GM18907 (cell line): ENCODE data around the gene ATG2B.

Experiments
- ATAC-seq: cut with Tn5 transposase; IDR thresholded peaks from one replicate; pipeline ENCODE4 v1.9.1; 2021; ENCODE audit warnings: mild to moderate bottlenecking, moderate library complexity; ENCODE audit not compliant: unreplicated experiment

The ATG2B gene, protein sequence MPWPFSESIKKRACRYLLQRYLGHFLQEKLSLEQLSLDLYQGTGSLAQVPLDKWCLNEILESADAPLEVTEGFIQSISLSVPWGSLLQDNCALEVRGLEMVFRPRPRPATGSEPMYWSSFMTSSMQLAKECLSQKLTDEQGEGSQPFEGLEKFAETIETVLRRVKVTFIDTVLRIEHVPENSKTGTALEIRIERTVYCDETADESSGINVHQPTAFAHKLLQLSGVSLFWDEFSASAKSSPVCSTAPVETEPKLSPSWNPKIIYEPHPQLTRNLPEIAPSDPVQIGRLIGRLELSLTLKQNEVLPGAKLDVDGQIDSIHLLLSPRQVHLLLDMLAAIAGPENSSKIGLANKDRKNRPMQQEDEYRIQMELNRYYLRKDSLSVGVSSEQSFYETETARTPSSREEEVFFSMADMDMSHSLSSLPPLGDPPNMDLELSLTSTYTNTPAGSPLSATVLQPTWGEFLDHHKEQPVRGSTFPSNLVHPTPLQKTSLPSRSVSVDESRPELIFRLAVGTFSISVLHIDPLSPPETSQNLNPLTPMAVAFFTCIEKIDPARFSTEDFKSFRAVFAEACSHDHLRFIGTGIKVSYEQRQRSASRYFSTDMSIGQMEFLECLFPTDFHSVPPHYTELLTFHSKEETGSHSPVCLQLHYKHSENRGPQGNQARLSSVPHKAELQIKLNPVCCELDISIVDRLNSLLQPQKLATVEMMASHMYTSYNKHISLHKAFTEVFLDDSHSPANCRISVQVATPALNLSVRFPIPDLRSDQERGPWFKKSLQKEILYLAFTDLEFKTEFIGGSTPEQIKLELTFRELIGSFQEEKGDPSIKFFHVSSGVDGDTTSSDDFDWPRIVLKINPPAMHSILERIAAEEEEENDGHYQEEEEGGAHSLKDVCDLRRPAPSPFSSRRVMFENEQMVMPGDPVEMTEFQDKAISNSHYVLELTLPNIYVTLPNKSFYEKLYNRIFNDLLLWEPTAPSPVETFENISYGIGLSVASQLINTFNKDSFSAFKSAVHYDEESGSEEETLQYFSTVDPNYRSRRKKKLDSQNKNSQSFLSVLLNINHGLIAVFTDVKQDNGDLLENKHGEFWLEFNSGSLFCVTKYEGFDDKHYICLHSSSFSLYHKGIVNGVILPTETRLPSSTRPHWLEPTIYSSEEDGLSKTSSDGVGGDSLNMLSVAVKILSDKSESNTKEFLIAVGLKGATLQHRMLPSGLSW (N-terminal part only)

GRCh38 chr14:96362965-96363750 is at the start of gene ATG2B, which contains the start of gene GSKIP:
Gene ATG2B, minus strand, starts transcription at chr14:96363341. Its CDS starts 365 bp downstream, at chr14:96362976.
Gene GSKIP, plus strand, starts transcription at chr14:96363526. Its CDS starts 18,722 bp downstream, at chr14:96382248.
- peak; percentile 74 for ATAC-seq

DNA sequence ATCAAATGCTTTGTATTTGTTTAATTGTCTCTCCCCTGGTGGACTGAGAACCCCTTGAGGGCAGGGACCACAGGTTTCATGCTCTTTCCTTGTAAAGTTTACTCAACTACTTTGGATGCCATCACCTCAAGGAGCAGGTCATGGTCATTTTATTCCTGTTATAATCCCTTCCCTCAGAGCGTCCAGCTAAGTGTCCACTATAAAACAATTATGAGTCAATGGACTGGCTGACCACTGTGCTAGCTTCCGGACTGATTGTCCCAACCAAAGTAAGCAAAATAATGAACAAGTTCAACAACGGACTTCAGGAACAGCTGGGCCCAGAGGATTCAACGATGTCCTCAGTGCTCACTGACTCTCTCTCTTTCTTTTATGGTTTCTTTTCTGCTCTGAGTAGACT is 47.0 kb upstream of the ATG2B start:
- ATAC-seq = no peak

DNA sequence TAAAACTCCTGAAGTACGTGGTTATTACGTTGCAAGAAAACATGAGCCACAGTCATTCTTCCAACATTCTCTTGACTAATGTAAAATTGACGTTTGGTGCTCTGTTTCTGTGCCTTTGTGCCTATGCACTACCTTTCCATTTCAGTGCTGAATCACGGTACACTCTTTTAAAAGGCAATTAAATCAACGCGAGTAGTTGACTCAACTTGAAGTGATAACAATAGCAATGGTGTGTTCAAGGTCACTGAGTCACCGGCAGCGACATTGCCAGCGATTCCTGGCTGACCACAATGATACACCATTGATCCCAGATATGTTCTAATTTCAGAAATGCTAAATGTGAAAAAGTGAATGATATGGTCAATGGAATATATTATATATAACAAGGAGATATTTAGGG is 46.6 kb upstream of the ATG2B start:
- ATAC-seq = no peak

GRCh38 chr14:96408608-96409007 is 45.5 kb upstream of the ATG2B start:
- no peak for ATAC-seq

DNA sequence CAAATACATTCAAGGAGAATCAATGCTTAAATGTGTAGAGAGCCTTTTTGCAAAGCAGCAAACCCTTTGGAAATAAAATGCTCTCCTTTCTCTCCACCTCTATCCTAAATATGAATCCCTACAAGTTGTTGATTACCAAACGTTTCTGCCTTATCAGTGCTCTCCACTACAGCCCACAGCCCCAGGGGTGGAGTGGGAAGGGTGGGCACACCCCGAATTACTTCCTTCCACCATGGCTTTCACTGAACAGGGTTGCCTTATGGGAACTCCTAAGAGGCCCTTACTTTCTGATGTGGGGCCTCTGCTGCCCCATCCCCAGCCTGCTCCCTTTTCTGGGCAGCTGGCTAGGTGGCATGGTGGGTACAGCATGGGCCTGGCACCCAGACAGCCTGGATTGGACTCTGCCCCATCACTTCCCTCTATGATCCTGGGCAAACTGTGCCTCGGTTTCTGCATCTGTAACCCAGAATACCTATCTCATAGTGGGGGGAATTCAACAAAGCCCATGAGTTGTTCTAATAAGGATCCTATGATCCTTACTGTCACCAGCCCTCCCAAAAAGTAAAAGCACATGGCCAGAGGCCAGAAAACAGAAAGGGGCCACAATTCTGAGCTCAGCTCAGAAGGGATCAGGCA is 44.9 kb upstream of the ATG2B start:
- no peak for ATAC-seq

DNA sequence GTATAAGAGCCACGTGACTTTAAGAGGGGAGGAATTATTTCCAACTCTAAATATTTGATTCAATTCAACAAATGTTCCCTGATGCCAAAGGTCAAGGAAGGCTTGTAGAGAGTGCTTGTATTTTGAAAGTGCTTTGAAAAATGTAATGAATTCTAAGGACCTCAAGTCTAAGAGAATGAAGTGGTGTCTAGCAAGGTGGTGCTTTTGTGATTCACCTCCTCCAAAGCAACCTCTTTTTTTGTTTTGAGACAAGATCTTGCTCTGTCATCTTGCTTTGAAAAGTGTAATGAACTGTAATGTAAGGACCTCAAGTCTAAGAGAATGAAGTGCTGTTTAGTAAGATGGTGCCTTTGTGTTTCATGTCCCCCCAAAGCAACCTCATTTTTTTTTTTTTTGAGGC is 42.5 kb upstream of the ATG2B start:
- no peak for ATAC-seq

DNA sequence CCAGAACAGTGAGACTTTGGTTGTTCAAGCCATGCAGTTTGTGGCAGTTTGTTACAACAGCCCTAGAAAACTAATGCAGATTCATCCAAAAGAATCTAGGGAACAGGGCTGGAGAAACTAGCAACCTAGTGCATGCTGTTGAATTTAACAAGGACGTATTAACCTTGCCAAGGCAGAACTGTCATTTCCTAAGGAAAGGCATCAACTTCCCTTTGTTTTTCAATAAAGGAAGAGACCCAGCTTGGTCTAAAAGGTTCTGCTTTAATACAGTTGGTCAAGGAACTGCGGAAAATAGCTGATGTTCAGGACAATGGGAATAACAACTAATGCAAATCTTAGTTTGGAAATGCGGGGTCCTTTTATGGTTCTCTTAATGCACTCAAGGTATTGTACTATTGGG is 40.3 kb upstream of the ATG2B start:
- ATAC-seq = no peak

DNA sequence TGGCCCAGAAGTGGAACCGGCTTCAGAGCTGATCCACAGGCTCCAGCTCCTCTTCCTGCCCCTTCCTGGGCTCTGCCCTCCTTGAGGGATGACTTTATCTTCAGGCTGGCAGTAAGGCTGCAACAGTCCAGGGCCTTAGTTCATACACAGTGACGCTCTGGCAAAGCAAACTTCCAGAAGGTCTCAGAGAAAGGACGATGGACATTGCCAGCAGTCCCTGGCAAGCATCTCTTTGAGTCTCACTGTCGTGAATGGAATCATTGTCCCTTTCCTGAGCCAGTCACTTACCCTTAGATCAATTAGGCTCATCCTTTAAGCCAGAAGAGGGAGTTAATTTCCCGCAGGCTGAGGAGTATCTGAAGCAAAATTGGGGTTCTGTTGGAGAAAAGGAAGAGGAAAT is 37.4 kb upstream of the ATG2B start:
- ATAC-seq = no peak

DNA sequence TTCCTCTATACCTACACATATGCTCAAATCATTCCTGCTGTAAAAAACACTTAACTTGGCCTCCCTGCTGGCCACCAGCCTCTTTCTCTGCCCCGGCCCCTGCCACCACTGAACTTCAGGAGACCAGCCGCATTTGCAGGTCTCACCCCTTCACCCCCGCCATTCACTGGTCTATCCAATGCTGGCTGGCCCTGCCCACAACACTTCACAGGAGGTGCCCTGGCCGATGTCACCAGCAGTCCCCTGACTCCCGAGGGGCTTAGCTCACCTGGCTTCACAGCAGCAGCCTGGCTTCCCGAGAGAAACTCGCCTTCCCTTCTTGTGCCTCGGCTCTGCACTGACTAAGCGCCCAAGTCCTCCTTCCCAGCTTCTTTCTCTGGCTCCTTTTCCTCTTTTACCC is 36.3 kb upstream of the ATG2B start:
- no peak for ATAC-seq

GRCh38 chr14:96398921-96399320 is 35.8 kb upstream of the ATG2B start:
- no peak for ATAC-seq

GRCh38 chr14:96398432-96398831 is 35.3 kb upstream of the ATG2B start:
- no peak for ATAC-seq

DNA sequence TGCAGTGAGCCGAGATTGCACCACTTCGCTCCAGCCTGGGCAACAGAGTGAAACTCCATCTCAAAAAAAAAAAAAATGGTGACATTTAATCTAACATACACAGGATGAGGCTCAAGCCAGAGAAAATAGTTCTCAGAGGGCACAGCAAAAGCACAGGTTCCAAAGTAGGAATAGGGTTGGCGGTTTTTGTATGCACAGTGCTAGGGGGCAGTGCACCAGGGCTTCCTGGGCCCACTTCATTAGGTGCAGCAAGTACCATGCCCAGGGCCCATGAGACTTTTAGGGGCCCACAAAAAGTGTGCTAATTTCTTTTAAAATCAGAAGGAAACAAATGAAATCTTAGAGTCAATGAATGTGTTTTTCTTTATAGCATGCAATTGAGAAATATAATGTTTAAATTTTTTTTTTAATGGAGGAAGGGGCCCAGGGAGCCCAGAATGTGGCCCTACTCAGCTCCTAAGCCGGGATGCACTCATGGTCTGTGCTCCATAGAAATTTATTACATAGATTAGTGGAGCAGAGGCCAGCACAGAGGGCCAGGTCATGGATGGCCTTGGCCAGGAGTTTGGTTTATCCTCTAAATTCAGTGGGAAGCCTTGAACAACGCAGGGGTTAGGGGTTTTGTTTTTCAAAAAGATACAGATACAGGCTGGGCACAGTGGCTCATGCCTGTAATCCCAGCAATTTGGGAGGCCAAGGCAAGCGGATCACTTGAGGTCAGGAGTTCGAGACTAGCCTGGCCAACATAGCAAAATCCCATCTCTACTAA is 31.1 kb upstream of the ATG2B start:
- no peak for ATAC-seq

GRCh38 chr14:96393071-96393691 is 30.0 kb upstream of the ATG2B start:
- ATAC-seq = no peak

DNA sequence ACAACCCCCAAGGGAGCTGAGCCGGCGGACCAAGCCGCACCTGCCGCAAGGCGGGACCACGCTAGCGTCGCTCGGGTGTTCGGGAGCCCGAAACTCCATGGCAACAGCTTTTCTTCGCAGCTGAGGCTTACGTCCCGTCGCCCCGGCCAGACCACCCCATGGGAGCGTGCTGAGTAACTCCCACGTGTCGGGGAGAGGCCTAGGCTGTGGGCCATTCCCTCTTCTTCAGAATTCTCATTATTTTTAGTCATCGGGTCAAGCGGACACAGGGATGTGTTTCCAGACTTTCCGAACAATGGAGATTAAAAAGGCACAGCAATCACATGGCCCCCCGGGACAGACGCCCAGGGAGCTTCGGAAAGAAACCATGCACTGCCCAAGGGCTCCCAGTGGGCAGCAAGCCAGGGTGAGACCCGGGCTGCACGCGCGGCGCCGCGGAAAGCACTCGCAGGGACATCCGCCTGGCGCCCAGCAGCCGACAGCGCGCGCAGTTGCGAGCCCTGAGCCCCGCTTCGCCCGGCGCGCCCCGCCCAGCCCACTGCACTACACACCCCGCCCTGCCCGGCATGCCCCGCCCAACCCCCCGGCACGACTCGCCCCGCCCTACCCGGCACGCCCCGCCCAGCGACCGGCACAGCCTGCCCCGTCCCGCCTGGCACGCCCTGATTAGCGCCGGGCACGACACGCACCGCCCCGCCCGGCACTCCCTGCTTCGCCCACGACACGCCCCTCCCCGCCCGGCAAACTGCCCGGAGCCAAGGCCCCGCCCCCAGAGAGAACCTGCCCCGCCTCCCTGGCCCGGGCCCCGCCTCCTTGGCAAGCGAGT is 28.4 kb upstream of the ATG2B start:
- ATAC-seq = peak; percentile 90

DNA sequence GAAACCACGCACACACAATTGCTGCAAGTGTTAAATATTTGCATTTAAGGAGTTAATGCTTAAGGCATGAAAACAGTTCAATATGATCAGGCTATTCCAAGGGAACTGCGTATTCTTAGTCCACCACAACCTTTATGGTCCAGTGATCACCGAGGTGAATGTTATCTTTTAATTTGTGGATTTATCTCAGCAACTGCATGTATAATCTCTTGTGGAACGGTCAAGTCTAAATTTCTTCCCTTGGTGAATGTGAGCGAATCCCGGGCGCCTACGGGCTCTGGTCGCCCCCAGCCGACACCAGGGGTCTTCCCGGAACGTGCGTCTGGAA is 27.8 kb upstream of the ATG2B start:
- no peak for ATAC-seq

DNA sequence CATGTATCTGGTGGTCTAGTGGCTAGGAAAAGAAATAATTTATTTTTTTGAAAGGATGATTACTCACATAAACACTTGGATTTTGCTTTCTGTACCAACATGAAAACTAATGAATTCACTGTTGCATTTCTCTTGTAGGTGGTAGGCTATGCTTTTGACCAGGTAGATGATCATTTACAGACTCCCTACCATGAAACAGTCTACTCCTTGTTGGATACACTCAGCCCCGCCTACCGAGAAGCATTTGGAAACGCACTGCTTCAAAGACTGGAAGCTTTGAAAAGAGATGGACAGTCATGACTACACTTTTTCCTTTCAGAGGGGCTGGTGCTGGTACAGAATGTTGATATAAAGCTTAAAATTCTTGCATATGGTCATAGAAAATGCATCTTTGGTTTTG is 22.2 kb upstream of the ATG2B start:
- ATAC-seq = no peak

GRCh38 chr14:96384740-96385139 is 21.6 kb upstream of the ATG2B start:
- ATAC-seq = no peak

DNA sequence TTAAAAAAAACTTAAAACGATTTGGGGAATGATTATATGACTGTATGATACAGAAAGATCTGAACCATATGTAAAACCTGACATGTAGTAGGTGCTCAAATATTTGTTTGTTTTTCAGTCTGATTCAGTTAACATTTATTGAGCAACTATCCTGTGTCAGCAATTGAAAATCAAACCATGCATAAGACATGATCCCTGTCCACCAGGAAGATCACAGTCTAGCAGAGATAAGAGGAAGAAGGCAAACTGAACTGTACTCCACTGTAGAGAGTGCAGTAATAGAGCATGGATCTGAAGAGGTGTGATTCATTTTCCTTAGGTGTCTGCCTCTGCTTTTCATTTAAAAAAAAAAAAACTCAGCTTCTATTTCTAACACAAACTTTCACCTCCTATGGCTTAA is 20.9 kb upstream of the ATG2B start:
- ATAC-seq = no peak
